HG02623 (cell line): ENCODE data around the gene ZCCHC2.

Source experiments
- ATAC-seq: cut with Tn5 transposase; IDR thresholded peaks from one replicate; pipeline ENCODE4 v1.9.1; 2021; ENCODE audit warnings: moderate library complexity; ENCODE audit not compliant: unreplicated experiment

ZCCHC2 gene

GRCh38 chr18:62509779-62510178 is 13.0 kb upstream of the ZCCHC2 start:
- ATAC-seq = no peak

DNA sequence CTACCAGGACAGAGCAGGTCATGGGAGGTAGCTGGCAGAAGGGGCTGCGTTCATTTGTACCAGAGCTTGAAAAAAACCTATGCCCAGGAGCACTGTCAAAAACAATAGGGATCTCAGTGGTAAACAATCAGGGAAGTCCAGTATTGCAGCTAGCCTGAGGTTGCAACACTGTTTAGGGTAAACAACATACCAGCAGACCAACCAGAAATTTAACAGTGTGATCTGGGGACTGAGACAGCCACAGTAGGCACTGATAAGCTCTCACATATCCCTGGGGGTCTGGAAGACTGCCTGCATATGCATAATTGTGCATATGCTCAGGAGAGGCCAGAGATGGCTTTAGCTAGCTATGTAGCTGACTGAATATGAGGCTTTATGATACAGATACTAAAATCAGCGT is 12.0 kb upstream of the ZCCHC2 start:
- ATAC-seq = no peak

DNA sequence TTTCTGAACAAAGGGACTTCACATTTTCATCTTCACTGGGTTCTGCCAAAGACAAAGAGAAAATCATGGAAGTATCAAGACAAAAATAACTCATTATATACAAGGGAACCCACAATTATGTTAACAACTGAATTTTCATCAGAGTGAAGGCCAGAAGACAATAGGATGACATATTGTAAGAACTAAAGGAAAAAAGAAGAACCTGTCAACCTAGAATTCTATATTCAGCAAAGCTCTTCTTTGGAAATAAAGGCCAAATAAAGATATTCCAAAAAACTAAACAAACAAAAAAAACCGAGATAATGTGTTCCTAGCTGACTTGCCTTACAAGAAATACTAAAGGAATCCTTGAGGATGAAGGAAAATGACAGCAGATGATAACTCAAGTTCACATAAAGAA is 10.3 kb upstream of the ZCCHC2 start:
- ATAC-seq = no peak

DNA sequence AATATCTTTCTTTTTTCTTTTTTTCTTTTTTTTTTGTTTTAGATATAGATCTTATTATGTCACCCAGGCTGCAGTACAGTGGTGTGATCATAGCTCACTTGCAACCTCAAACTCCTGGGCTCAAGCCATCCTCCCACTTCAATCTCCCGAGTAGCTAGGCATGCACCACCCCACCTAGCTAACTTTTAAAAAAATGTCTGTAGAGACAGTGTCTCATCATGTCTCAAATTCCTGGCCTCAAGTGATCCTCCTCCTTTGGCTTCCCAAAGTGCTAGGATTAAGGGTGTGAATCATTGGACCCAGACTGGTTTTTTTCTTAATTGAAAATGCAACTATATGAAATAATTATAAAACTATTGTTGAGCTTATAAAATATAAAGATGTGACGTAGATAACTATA is 9.8 kb upstream of the ZCCHC2 start:
- ATAC-seq = no peak

DNA sequence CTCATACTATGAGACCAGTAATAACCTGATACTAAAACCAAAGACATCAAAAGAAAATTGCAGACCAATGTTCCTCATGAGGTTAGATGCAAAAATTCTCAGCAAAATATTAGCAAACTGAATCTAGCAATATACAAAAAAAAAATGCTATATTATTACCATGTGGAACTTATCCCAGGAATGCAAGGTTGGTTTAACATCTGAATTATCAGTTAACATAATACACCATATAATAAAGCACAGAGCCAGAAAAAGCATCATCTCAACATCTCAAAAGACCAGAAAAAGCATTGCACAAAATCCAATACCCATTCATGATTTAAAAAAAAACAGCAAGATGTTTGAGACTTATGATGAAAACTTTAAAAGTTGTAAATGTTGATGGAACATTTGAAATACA is 8.3 kb upstream of the ZCCHC2 start:
- no peak for ATAC-seq

- ATAC-seq = no peak
Observed at GRCh38 chr18:62516242-62516641, 6.6 kb upstream of the ZCCHC2 start.

DNA sequence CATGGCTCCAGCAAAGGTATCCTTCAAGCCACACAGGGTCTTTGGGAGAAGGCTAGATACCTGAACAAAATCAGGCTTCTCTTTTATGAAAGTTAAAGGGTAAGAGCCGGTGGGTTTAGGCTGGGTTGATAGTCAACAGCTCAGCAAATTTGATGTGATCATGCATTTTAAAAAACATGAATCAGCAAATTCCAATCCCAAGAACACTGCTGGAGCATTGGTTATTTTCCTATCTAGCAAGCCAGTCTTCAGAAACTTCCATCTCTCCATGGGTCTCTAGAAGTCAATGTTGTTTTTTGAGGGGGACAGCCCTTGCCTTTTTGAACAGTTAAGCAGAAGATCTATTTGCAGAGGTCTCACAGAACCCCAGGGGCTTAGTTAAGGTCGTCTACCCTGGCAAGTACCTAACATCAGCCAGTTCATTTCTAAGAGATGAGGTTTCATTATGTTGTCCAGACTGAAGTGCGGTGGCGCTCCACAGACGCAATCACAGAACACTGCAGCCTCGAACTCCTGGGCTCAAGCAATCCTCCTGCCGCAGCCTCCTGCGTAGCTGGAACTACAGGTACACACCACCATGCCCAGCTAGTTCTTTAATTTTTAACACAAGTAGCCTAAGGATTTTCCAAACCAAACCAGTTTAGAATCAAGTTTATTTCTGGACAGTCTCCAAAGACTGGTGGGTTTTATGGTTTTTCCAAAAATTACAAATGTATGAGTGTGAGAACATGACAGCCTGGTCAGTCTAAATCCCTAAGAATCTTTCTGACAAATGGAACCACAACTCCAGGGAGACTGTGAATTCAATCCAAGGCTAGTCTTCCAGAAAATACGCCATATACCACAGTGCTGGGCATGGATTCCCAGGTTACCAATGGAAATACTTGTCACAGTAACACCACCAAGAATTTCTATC is 4.1 kb upstream of the ZCCHC2 start:
- ATAC-seq = no peak

DNA sequence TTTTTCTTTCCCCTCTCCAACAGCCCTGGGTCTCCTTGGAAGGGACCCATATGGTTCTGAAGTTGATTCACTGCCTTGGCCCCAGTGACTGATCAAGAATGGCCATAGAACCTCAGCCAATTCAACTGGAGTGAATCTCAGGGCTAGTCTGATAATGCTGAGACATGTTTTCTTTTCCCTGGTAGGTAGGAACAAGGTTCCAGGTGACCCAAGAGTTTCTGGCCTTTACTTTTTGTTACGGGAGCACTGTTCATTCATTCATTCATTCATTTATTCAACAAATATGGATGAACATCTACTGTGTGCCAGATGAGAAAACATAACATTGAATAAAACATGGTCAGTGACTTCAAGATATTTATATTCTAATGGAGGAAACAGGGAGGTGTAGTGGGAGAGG is 3.1 kb upstream of the ZCCHC2 start:
- ATAC-seq = no peak

GRCh38 chr18:62521082-62521481 is 1.7 kb upstream of the ZCCHC2 start:
- no peak for ATAC-seq

DNA sequence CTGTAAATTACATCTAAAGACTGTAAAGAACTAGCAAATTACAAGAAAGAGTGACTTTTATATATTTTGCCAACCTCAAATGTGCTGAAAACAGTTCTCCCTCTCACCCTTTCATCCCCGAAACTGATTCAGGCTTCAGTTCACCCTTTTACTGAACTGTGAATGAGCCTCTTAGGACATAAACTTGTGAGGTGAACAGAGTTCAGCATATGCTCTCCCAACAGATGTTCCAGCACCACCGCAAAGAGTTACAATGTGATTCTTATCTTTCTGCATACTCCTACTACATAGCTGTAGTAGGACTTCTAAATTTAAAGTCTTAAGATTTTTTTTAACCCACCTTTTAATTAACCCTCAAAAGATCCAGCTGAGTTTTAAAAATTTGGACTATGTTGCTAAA is 1.2 kb upstream of the ZCCHC2 start:
- ATAC-seq = no peak

DNA sequence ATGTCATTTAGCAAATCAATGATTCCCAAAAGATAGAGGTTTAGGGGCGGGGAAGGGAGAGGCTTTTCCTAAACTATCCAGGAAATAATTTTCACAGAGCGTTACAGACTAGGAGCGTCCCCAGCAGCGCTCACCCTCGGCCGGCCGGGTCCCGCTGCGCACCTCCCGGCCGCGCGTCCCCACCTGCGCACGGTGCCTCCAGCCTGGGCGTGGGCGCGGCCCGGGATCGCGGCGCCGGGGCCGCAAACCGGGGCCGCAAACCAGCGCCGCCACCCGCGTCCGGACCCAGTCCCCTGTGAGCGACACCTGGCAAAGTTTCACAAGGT is 684 bp upstream of the ZCCHC2 start:
- ATAC-seq = peak; percentile 2

- no peak for ATAC-seq
Observed at GRCh38 chr18:62523255-62523588, 397 bp downstream of the ZCCHC2 start.

DNA sequence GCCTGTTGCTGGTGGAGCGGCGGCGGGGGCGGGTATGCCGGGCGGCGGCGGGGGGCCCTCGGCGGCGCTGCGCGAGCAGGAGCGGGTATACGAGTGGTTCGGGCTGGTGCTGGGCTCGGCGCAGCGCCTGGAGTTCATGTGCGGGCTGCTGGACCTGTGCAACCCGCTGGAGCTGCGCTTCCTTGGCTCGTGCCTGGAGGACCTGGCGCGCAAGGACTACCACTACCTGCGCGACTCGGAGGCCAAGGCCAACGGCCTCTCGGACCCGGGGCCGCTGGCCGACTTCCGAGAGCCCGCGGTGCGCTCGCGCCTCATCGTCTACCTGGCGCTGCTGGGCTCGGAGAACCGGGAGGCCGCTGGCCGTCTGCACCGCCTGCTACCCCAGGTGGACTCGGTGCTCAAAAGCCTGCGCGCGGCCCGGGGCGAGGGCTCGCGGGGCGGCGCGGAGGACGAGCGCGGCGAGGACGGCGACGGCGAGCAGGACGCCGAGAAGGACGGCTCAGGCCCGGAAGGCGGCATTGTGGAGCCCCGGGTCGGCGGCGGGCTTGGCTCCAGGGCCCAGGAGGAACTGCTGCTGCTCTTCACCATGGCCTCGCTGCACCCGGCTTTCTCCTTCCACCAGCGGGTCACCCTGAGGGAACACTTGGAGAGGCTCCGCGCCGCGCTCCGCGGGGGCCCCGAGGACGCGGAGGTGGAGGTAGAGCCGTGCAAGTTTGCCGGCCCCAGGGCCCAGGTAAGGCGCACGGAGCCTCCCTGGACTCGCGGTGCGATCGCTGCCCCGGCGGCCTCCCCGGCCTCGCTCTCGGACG is 1.0 kb downstream of the ZCCHC2 start:
- peak; percentile 0 for ATAC-seq

DNA sequence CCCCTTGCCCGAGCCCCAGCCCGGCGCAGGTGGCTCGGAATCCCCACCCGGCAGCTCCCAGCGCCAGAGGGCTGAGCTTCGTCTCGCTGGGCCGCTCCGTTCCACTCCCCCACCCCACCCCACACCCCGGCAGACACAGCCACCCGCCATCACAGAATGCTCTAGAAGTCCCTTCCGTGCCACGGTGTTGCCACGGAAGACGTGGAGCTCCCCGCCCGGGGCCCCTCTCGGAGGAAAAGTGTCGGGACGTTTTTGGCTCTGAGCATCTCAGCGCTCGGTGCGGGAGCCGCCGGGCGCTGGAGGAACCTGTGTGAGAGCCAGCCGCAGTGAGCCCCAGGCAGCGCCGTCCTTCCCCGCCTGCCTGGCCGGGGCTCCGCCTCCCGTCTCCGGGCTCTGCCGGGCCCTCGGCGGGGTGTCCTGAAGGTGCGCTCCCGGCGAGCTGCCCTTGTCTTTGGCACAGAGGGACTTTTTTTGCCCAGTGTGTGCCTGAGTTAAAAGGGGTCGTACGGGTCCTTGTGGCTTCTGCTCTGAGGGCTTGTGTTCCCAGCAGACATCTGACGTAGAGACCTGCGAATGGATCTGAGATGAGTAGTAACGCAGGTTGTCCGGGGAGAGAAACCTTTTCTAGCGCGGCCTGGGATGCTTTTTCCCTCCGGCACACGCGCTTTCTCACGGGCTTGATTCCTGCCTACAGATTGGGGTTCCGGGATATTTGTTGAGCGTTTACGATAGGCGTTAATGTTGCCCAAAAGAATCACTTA is 1.8 kb downstream of the ZCCHC2 start:
- ATAC-seq = no peak

GRCh38 chr18:62525608-62526007 is 2.8 kb downstream of the ZCCHC2 start:
- no peak for ATAC-seq

GRCh38 chr18:62526098-62527025 is 3.5 kb downstream of the ZCCHC2 start:
- ATAC-seq = peak; percentile 14

DNA sequence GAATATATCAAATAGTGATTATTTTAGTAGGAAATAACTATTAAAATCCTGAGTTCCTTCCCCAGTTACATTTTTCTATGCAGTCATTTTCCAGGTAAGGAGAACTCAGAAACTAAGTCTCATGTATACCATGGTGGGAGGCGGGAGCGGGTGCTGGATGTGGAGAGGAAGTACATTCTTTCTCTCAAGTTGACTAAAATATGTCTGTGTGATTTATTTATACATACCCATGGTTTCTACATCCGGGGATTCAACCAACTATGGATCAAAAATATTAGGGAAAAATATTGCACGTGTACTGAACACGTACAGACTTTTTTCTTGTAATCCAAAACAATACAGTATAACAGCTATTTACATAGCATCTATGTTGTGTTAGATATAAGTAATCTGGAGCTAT is 6.8 kb downstream of the ZCCHC2 start:
- ATAC-seq = no peak

- ATAC-seq = no peak
Observed at GRCh38 chr18:62531078-62531477, 8.3 kb downstream of the ZCCHC2 start.

- no peak for ATAC-seq
Observed at GRCh38 chr18:62531931-62532330, 9.1 kb downstream of the ZCCHC2 start.

DNA sequence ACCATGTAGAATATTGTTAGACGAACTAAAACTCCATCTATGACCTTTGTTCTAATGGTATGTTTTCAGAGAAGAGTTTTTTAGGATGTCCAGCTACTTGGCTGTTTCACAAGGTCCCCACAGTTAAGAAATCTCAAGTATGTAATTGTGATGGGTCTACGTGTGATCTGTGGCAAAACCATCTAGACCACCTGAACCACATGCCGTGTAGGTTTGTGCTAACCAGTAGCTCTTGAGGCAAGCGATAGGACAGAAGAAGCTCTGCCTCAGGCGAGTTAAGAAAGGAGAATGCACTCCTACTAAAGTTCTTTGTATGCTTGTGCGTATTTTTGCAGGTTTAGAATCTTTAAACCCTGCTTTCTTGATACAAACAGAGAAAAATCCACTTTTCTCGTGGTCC is 13.2 kb downstream of the ZCCHC2 start:
- no peak for ATAC-seq
